Stimulated activated CD8-positive, alpha-beta memory T cell treated with anti-CD3 and anti-CD28 coated beads, Interleukin-15, amount 100 ng/mL, for 4 hours (primary cell): ENCODE measurements around the gene FBN3.
"Not testable (repeated sequence)": the region's sequence is repeated elsewhere in the genome, so short reads cannot be mapped to it uniquely, and the experiment has no call there.

Experiments
- DNase-seq, 2 donors: peaks; one replicate each; pipeline ENCODE4 v3.0.0-alpha.2; 2020; ENCODE audit warnings: low read depth in 2 of 2

FBN3 gene

GRCh38 chr19:8056533-8056932 lies 92.9 kb downstream of the FBN3 start:
- no peak for DNase-seq

- DNase-seq = no peak
These were observed 95.2 kb downstream of the FBN3 start for GRCh38 chr19:8054169-8054568.

GRCh38 chr19:8052464-8052859 lies 96.9 kb downstream of the FBN3 start, which contains the start of gene CCL25:
Gene CCL25, plus strand, starts transcription at chr19:8052760. Its CDS starts 290 bp downstream, at chr19:8053050.
- DNase-seq = no peak

GRCh38 chr19:8050274-8051096 lies 98.9 kb downstream of the FBN3 start:
- DNase-seq = peak; percentile 69 to 82

- no peak for DNase-seq
These were observed 102.7 kb downstream of the FBN3 start for GRCh38 chr19:8046569-8047165.

GRCh38 chr19:8045872-8046568 lies 103.4 kb downstream of the FBN3 start:
- DNase-seq = no peak

GRCh38 chr19:8044018-8044417 lies 105.4 kb downstream of the FBN3 start:
- no peak for DNase-seq

- DNase-seq = no peak
These were observed 106.5 kb downstream of the FBN3 start for GRCh38 chr19:8042900-8043299.

GRCh38 chr19:8041531-8041931 lies 107.9 kb downstream of the FBN3 start:
- DNase-seq = no peak

- DNase-seq = no peak
These were observed 110.2 kb downstream of the FBN3 start for GRCh38 chr19:8039231-8039630.

GRCh38 chr19:8038815-8039214 lies 110.6 kb downstream of the FBN3 start:
- DNase-seq = no peak

- no peak for DNase-seq
These were observed 112.8 kb downstream of the FBN3 start for GRCh38 chr19:8036434-8037099.

GRCh38 chr19:8034178-8034525 lies 115.2 kb downstream of the FBN3 start:
- no peak for DNase-seq

GRCh38 chr19:8033287-8034177 lies 115.9 kb downstream of the FBN3 start:
- not testable (repeated sequence) for DNase-seq

- DNase-seq = no peak
These were observed 118.4 kb downstream of the FBN3 start for GRCh38 chr19:8030960-8031359.

GRCh38 chr19:8028951-8029491 lies 120.4 kb downstream of the FBN3 start:
- no peak for DNase-seq

- no peak for DNase-seq
These were observed 124.1 kb downstream of the FBN3 start for GRCh38 chr19:8025316-8025715.

- DNase-seq = not testable (repeated sequence)
These were observed 125.1 kb downstream of the FBN3 start for GRCh38 chr19:8024256-8024655.

GRCh38 chr19:8023371-8023770 lies 126.0 kb downstream of the FBN3 start:
- DNase-seq = no peak

GRCh38 chr19:8022275-8022674 lies 127.1 kb downstream of the FBN3 start:
- no peak for DNase-seq

GRCh38 chr19:8021374-8021773 lies 128.0 kb downstream of the FBN3 start:
- no peak for DNase-seq
